ENCODE measurements around the gene MAGIX. TPM values are rescaled to one million over a fixed set of nuclear protein-coding genes. Genes with fewer than 3 reads are reported as not detected.

Gene MAGIX
- 1 to 10 TPM in 3 of 5 donors, under 1 TPM in 2; 0.56 to 1.9 (median 1.6) TPM for total RNA-seq
- total RNA-seq (2013) = 0.61 TPM
- total RNA-seq = 0.44 to 3.8 (median 1.8) reads per million in 29 experiments

GRCh38 chrX:49162620-49163019 is at the start of gene MAGIX:
Gene MAGIX (plus strand): TSS chrX:49162758. CDS start chrX:49162890, 132 bp downstream.
- Mint-ChIP-seq H3K4me3 (peak within 1 kb of the TSS; percentile 63 to 72 (median 64)), H3K27ac (peak within 1 kb of the TSS; percentile 31 to 39), H3K4me1 (peaks cover 25 to 26% (median 26%) of the 10 kb centered on the region in 3 donors), H3K9me3 (no peaks in the 10 kb centered on the region), H3K36me3 (no peaks in the 10 kb centered on the region), H3K27me3 (no peaks in the 10 kb centered on the region)
- Histone ChIP-seq H3K4me3 (ENCODE audit: control insufficient read depth in 1 of 2, extremely low read depth in 1 of 2, low read length in 1 of 2) (peak within 1 kb of the TSS; percentile 29 to 42), H3K36me3 (ENCODE audit: control insufficient read depth in 2 of 2, extremely low read depth in 1 of 2, insufficient read depth in 1 of 2, low read length in 1 of 2) (no peaks in the 10 kb centered on the region), H3K27me3 (replicated peaks in 1 of 2; ENCODE audit: control insufficient read depth in 2 of 2, extremely low read depth in 1 of 2, insufficient read depth in 2 of 2, low read length in 1 of 2) (no peaks in the 10 kb centered on the region), H3K27ac (ENCODE audit: low read length) (no peak within 1 kb of the TSS), H3K4me1 (ENCODE audit: control insufficient read depth in 1 of 2, extremely low read depth in 1 of 2, insufficient read depth in 2 of 2, low read length in 2 of 2) (peaks cover 6 to 40% of the 10 kb centered on the region in 2 experiments), H3K9me3 (no peaks in the 10 kb centered on the region)
- ChIA-PET CTCF (no interaction called here), POLR2A (no interaction called here)
- ATAC-seq (replicated peaks in 1 of 4) (no peak), DNase-seq (no peak)
- 93% methylated on average over 2 of the region's 28 CpGs for WGBS (ENCODE audit: insufficient coverage)

- ChIA-PET POLR2A (interaction anchor here in 1 of 2 donors (0.5 kb wide), 1 partner anchor 33 kb away, joined by 5 read pairs; no protein-coding TSS in a partner anchor), CTCF (no interaction called here)
- Mint-ChIP-seq H3K36me3 (peaks cover 32% of the 10 kb centered on the region), H3K4me3 (peak overlapping the region in 1 of 3 donors; percentile 70), H3K27me3 (no peaks in the 10 kb centered on the region), H3K27ac (no peak overlapping the region), H3K4me1 (peaks cover 15 to 33% (median 30%) of the 10 kb centered on the region in 3 donors), H3K9me3 (no peaks in the 10 kb centered on the region)
- peaks cover 2 to 22% of the 10 kb centered on the region in 2 experiments for H3K4me1 ChIP-seq (ENCODE audit: control insufficient read depth in 1 of 2, extremely low read depth in 1 of 2, insufficient read depth in 2 of 2, low read length in 2 of 2)
- no peak for ATAC-seq (replicated peaks in 1 of 4)
- H3K4me3 ChIP-seq (ENCODE audit: control insufficient read depth in 1 of 2, extremely low read depth in 1 of 2, low read length in 1 of 2) = no peak overlapping the region
- DNase-seq = no peak
- no peaks in the 10 kb centered on the region for H3K27me3 ChIP-seq (replicated peaks in 1 of 2; ENCODE audit: control insufficient read depth in 2 of 2, extremely low read depth in 1 of 2, insufficient read depth in 2 of 2, low read length in 1 of 2)
- H3K36me3 ChIP-seq (ENCODE audit: control insufficient read depth in 2 of 2, extremely low read depth in 1 of 2, insufficient read depth in 1 of 2, low read length in 1 of 2) = peaks cover 0 to 51% of the 10 kb centered on the region in 2 donors
- no peak overlapping the region for H3K27ac ChIP-seq (ENCODE audit: low read length)
- no peaks in the 10 kb centered on the region for H3K9me3 ChIP-seq
- WGBS (ENCODE audit: insufficient coverage) = no CpG with 5 or more reads among the region's 8 CpGs
These were observed 46.5 kb upstream of the MAGIX start for GRCh38 chrX:49116076-49116475.

- H3K36me3 ChIP-seq (ENCODE audit: control insufficient read depth in 2 of 2, extremely low read depth in 1 of 2, insufficient read depth in 1 of 2, low read length in 1 of 2) = peaks cover 0 to 49% of the 10 kb centered on the region in 2 donors
- H3K27ac ChIP-seq (ENCODE audit: low read length) = no peak overlapping the region
- H3K27ac Mint-ChIP-seq = peak overlapping the region; percentile 61 to 66
- no peak for ATAC-seq (replicated peaks in 1 of 4)
- peak overlapping the region in 1 of 2 donors; percentile 33 for H3K4me3 ChIP-seq (ENCODE audit: control insufficient read depth in 1 of 2, extremely low read depth in 1 of 2, low read length in 1 of 2)
- no peaks in the 10 kb centered on the region for H3K27me3 Mint-ChIP-seq
- no peaks in the 10 kb centered on the region for H3K27me3 ChIP-seq (replicated peaks in 1 of 2; ENCODE audit: control insufficient read depth in 2 of 2, extremely low read depth in 1 of 2, insufficient read depth in 2 of 2, low read length in 1 of 2)
- peaks cover 36% of the 10 kb centered on the region for H3K36me3 Mint-ChIP-seq
- no peaks in the 10 kb centered on the region for H3K9me3 Mint-ChIP-seq
- H3K9me3 ChIP-seq = no peaks in the 10 kb centered on the region
- H3K4me1 Mint-ChIP-seq = peaks cover 18 to 37% (median 30%) of the 10 kb centered on the region in 3 donors
- 80% methylated on average over 1 of the region's 5 CpGs for WGBS (ENCODE audit: insufficient coverage)
- POLR2A ChIA-PET = interaction anchor here in 1 of 2 donors (0.6 kb wide), 1 partner anchor 9 kb away, joined by 3 read pairs; no protein-coding TSS in a partner anchor
- CTCF ChIA-PET = no interaction called here
- peaks cover 2 to 22% of the 10 kb centered on the region in 2 experiments for H3K4me1 ChIP-seq (ENCODE audit: control insufficient read depth in 1 of 2, extremely low read depth in 1 of 2, insufficient read depth in 2 of 2, low read length in 2 of 2)
- no peak for DNase-seq
- H3K4me3 Mint-ChIP-seq = peak overlapping the region; percentile 0 to 70 (median 65)
These were observed 45.8 kb upstream of the MAGIX start for GRCh38 chrX:49116716-49117115.

- ATAC-seq (replicated peaks in 1 of 4) (peak; percentile 43 to 61 (median 52)), DNase-seq (no peak)
- H3K27me3 Mint-ChIP-seq = no peaks in the 10 kb centered on the region
- peak overlapping the region; percentile 70 to 88 (median 78) for H3K4me3 Mint-ChIP-seq
- peaks cover 26 to 44% (median 32%) of the 10 kb centered on the region in 3 donors for H3K4me1 Mint-ChIP-seq
- peak overlapping the region; percentile 94 to 99 for H3K27ac Mint-ChIP-seq
- WGBS (ENCODE audit: insufficient coverage) = no CpG with 5 or more reads among the region's 6 CpGs
- no peaks in the 10 kb centered on the region for H3K9me3 Mint-ChIP-seq
- Histone ChIP-seq H3K9me3 (no peaks in the 10 kb centered on the region), H3K36me3 (ENCODE audit: control insufficient read depth in 2 of 2, extremely low read depth in 1 of 2, insufficient read depth in 1 of 2, low read length in 1 of 2) (peaks cover 0 to 43% of the 10 kb centered on the region in 2 donors), H3K27me3 (replicated peaks in 1 of 2; ENCODE audit: control insufficient read depth in 2 of 2, extremely low read depth in 1 of 2, insufficient read depth in 2 of 2, low read length in 1 of 2) (no peaks in the 10 kb centered on the region), H3K4me1 (ENCODE audit: control insufficient read depth in 1 of 2, extremely low read depth in 1 of 2, insufficient read depth in 2 of 2, low read length in 2 of 2) (peaks cover 2 to 26% of the 10 kb centered on the region in 2 experiments), H3K27ac (ENCODE audit: low read length) (no peak overlapping the region), H3K4me3 (ENCODE audit: control insufficient read depth in 1 of 2, extremely low read depth in 1 of 2, low read length in 1 of 2) (peak overlapping the region; percentile 26 to 33)
- H3K36me3 Mint-ChIP-seq = peaks cover 35% of the 10 kb centered on the region
- POLR2A ChIA-PET = no interaction called here
- CTCF ChIA-PET = no interaction called here
These were observed 45.0 kb upstream of the MAGIX start for GRCh38 chrX:49117581-49117980.

- POLR2A ChIA-PET = interaction anchor here in 1 of 2 donors (0.6 kb wide), 2 partner anchors 39 to 265 kb away, joined by 3 to 6 read pairs; no protein-coding TSS in a partner anchor
These were observed 42.5 kb upstream of the MAGIX start for GRCh38 chrX:49120091-49120490.

GRCh38 chrX:49122499-49122898 is 40.1 kb upstream of the MAGIX start:
- WGBS (ENCODE audit: insufficient coverage) = 100% methylated on average over 1 of the region's 5 CpGs
- H3K4me3 Mint-ChIP-seq = peak overlapping the region; percentile 97 to 99 (median 98)
- peaks cover 19% of the 10 kb centered on the region for H3K36me3 Mint-ChIP-seq
- ChIA-PET CTCF (no interaction called here), POLR2A (no interaction called here)
- H3K27me3 ChIP-seq (replicated peaks in 1 of 2; ENCODE audit: control insufficient read depth in 2 of 2, extremely low read depth in 1 of 2, insufficient read depth in 2 of 2, low read length in 1 of 2) = no peaks in the 10 kb centered on the region
- no peak for ATAC-seq (replicated peaks in 1 of 4)
- peak overlapping the region in 1 of 2 donors; percentile 71 for H3K4me3 ChIP-seq (ENCODE audit: control insufficient read depth in 1 of 2, extremely low read depth in 1 of 2, low read length in 1 of 2)
- peak overlapping the region in 1 of 2 donors; percentile 0 for H3K27ac Mint-ChIP-seq
- peaks cover 24 to 33% (median 29%) of the 10 kb centered on the region in 3 donors for H3K4me1 Mint-ChIP-seq
- no peak overlapping the region for H3K27ac ChIP-seq (ENCODE audit: low read length)
- peaks cover 0 to 23% of the 10 kb centered on the region in 2 experiments for H3K4me1 ChIP-seq (ENCODE audit: control insufficient read depth in 1 of 2, extremely low read depth in 1 of 2, insufficient read depth in 2 of 2, low read length in 2 of 2)
- no peaks in the 10 kb centered on the region for H3K9me3 Mint-ChIP-seq
- peaks cover 0 to 16% of the 10 kb centered on the region in 2 donors for H3K36me3 ChIP-seq (ENCODE audit: control insufficient read depth in 2 of 2, extremely low read depth in 1 of 2, insufficient read depth in 1 of 2, low read length in 1 of 2)
- peaks cover 0 to 6% of the 10 kb centered on the region in 2 donors for H3K27me3 Mint-ChIP-seq
- no peak for DNase-seq
- no peaks in the 10 kb centered on the region for H3K9me3 ChIP-seq

More at GRCh38 chrX:49120091-49120490, 42.5 kb upstream of the MAGIX start:
- Histone ChIP-seq H3K27me3 (replicated peaks in 1 of 2; ENCODE audit: control insufficient read depth in 2 of 2, extremely low read depth in 1 of 2, insufficient read depth in 2 of 2, low read length in 1 of 2) (no peaks in the 10 kb centered on the region), H3K4me3 (ENCODE audit: control insufficient read depth in 1 of 2, extremely low read depth in 1 of 2, low read length in 1 of 2) (no peak overlapping the region), H3K36me3 (ENCODE audit: control insufficient read depth in 2 of 2, extremely low read depth in 1 of 2, insufficient read depth in 1 of 2, low read length in 1 of 2) (peaks cover 0 to 31% of the 10 kb centered on the region in 2 donors), H3K4me1 (ENCODE audit: control insufficient read depth in 1 of 2, extremely low read depth in 1 of 2, insufficient read depth in 2 of 2, low read length in 2 of 2) (peaks cover 2 to 38% of the 10 kb centered on the region in 2 experiments), H3K9me3 (no peaks in the 10 kb centered on the region), H3K27ac (ENCODE audit: low read length) (no peak overlapping the region)
- DNase-seq (no peak), ATAC-seq (replicated peaks in 1 of 4) (no peak)
- Mint-ChIP-seq H3K4me1 (peaks cover 37 to 53% (median 44%) of the 10 kb centered on the region in 3 donors), H3K4me3 (no peak overlapping the region), H3K27ac (peak overlapping the region in 1 of 2 donors; percentile 45), H3K36me3 (peaks cover 30% of the 10 kb centered on the region), H3K9me3 (no peaks in the 10 kb centered on the region), H3K27me3 (peaks cover 0 to 6% of the 10 kb centered on the region in 2 donors)
- 100% methylated on average over 1 of the region's 1 CpG for WGBS (ENCODE audit: insufficient coverage)
- CTCF ChIA-PET = no interaction called here

Data from T-cell (primary cell).